ENCODE measurements around the gene PLAU.

Gene PLAU

DNA sequence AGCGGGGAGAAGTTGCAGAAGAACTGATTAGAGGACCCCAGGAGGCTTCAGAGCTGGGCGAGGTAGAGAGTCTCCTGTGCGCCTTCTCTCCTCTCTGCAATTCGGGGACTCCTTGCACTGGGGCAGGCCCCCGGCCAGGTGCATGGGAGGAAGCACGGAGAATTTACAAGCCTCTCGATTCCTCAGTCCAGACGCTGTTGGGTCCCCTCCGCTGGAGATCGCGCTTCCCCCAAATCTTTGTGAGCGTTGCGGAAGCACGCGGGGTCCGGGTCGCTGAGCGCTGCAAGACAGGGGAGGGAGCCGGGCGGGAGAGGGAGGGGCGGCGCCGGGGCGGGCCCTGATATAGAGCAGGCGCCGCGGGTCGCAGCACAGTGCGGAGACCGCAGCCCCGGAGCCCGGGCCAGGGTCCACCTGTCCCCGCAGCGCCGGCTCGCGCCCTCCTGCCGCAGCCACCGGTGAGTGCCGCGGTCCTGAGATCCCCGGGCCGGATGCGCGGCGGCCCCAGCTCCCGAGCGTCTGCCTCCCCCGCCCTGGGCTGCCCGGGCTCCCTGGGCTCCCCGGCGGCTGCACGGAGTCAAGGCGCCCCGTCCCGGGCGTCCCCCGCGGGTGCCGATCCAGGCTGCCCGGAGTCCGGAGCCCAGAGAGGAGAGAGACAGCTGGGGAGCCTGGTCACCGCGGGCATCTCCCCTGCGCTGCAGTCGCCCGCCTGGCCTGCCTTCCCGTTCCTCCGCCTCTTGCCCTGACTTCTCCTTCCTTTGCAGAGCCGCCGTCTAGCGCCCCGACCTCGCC is at the start of gene PLAU:
TSS of gene PLAU (plus strand) at position 369 of the 789 bp plus-strand sequence. CDS start 424 bp downstream, outside the sequence.
- DNase-seq (ENCODE audit: low read depth): peak; percentile 59

DNA sequence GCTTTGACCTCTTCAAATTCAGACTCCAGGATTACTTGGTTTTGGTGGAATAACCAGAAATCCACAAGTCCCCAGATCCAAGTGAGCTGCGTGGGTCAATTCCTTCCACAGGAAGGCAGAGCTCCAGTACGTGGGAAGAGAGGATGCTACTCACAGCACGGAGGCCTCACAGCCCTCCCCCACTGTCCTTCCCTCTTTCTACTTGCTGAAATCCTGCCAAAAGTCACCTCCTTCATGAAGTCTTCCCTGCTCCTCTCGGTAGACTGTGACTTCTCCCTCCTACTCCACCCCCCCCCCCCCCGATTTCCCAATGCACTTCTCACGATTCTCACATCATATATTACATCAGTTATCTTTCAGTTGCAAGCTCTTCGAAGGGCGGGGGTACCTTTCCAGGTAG is 48.9 kb upstream of the PLAU start:
- no peak for DNase-seq (ENCODE audit: low read depth)

- DNase-seq (ENCODE audit: low read depth): no peak
Measured at GRCh38 chr10:73863039-73863817, 47.7 kb upstream of the PLAU start.

- DNase-seq (ENCODE audit: low read depth): no peak
Measured at GRCh38 chr10:73864229-73864628, 46.7 kb upstream of the PLAU start.

- no peak for DNase-seq (ENCODE audit: low read depth)
Measured at GRCh38 chr10:73865107-73865458, 45.8 kb upstream of the PLAU start.

DNA sequence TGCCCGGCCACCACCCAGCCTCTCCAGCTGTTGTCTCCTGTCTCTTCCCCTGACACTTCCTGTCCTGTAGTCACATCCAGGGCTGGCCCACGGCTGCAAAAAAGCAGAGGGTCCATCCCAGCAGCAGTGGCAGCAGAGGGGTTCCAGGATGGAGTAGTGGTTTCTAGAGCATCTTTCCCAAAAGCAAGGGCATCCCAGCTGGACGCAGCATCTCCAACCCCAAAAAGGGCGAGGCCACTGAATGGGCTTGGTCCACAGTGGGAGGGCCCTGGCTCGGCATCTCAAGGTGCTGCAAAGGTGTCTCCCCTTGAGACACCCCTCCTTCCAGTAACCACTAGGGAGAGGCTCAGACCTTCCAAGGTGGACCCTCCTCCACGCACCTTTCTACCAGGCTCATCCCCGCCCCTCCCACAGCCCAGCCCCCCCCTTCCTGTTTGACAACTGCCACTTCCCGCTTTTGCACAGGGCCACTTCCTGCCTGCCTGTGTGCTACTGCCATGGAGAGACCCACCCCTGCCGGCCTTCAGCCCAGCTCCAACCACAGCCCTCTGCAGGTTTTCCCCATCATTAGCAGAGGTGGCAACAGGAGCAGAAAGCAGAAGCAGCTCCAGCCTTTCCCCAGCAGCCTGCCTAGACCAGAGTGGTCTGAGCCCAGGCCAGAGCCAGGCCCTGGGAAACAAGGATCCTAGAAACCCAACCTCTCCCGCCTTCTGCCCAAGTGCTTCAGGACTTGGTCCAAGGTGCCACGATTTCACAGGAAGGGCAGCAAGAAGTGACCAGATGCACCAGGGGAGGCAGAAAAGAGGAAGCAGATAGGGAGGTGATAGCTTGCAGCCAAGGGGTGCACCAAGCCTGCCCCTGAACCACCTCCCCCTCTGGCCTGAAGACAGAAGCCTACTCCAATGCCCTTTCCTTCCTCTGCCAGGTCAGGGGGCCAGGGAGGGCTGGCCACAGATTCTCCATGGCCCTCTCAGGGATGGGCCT is 45.2 kb upstream of the PLAU start:
- DNase-seq (ENCODE audit: low read depth): no peak

DNA sequence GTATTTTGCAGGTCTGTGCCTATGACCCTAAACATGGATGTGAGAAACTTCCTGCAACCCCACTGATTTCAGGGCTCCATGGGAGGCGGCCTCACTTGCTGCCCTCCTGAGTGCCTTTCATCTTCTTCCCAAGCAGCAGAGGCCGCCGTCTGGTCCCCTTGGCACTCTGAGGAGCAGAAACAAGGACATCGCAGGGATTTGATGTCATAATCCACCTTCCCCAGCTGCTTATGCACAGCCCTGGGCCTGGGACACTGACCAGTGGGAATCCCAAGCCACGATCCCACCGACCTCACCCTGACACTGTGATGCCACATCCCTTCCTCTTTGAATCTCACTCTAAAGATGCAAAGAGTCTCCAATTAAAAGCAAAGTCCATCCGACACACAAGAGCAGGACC is 44.3 kb upstream of the PLAU start:
- no peak for DNase-seq (ENCODE audit: low read depth)

DNA sequence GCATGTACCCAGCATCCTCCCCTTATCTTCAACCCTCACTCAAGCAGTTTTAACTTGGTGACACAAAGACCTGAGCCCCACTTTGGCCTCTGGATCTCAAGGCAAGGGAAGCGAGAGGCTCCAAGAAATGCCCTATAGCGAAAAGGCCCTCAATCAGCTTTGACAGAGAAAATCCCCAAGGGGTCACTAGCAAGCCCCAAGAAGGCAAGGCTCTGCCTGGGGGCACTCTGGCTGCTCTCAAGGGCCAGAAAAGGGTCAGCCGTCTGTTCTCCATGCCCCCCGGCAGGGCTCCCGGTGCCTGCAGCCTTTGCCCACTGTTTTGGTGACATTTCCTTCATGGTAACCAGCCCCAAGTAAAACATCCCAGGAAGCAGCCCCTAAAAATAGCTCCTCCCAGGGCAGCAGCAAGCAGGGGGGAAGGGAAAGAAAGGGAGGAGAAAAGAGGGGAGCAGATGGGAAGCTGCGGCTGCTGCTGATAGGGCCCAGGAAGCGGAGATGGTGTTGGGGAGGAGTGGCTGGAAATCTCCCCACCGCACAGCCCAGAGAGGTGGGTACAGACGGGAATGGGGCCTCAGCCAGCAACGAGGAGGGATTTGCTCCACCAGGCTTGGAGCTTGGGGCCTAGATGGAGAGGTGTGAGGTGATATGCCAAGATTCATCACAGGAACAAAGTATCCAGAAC is 43.7 kb upstream of the PLAU start:
- DNase-seq (ENCODE audit: low read depth): peak; percentile 28

DNA sequence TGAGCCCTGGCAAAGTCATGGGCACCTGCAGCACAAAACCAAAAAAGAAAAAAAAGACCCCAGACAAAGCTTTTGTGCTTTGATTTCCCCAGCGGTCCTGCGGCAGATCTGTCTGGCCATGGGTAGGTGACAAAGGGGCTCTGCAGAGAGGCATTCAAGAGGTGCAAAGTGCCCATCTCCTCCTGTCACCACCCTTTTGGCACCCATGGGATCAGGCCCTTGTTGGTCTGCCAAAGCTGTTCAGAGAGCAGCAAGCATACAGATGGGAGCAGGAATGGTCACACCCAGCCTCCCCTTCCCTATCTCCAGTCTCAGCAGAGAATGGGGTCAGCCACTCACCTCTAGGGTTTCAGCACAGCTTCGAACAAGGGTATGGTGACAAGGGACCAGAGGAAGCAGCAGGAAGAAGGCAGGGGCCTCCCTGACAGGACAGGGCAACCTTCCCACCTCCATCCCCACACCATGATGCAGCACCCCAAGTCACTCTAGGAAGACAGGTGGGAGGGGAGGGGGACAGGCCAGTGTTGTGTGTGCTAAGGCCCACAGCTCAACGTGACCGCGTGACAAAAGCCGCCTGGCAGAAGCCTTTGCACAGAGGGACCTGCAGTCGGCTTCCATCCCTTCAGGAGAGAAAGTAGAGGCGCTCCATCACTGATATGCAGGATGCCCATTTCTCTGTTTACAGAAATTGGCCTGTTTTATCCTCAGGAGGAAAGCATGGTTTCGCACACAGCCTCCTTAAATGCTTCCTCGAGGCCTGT is 42.9 kb upstream of the PLAU start:
- no peak for DNase-seq (ENCODE audit: low read depth)

DNA sequence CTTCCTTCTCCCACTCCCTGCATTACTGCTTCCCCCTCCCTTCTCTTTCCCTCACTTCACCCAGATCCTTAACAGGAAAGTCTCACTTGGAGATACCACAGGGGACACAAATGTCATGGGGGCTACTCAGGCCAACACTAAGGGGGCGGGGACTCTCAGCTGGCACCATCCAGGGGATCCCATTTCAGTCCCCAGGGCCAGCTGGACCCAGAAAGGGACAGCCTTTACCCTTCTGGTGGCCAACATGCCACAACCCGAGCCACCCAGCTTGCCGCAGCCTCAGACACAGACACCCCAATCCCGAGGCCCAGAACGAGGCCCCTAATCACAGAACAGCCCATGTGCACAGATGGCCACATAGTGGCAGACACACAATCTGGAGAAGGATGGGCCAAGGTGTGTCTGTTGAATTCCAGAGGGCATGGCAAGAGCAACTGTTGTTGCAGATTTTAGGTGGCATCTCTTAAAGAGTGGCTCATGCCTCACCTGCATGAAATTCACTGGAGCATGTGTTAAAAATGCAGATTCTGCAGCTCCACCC is 42.2 kb upstream of the PLAU start:
- DNase-seq (ENCODE audit: low read depth): no peak

GRCh38 chr10:73871295-73872189 is 39.4 kb upstream of the PLAU start:
- DNase-seq (ENCODE audit: low read depth): peak; percentile 36

DNA sequence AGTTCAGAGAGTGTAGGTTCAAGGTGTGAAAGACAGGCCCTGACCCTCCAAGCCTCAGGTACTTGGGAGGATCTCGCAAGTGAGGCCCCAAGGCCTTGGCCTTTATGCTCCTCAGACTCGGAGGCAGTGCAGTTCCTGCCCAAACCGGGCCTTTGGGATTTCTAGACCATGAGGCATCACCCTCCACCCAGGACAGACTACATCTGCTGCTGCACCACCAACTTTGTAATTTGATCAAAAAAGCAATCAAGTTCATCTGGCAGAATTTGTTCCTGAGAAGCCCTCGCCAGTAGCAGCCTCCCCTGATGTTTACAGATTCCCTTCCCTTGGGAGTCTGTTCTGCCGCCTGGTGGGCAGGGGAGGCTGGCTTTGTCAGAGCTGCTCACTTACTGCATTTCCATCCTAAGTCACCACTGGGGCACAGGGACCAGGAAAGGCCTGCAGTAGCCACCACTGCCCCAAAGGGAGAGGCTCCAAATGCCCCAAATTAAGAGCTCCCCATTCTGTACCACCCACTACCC is 38.7 kb upstream of the PLAU start:
- peak; percentile 50 for DNase-seq (ENCODE audit: low read depth)

GRCh38 chr10:73873142-73873837 is 37.6 kb upstream of the PLAU start:
- no peak for DNase-seq (ENCODE audit: low read depth)

DNA sequence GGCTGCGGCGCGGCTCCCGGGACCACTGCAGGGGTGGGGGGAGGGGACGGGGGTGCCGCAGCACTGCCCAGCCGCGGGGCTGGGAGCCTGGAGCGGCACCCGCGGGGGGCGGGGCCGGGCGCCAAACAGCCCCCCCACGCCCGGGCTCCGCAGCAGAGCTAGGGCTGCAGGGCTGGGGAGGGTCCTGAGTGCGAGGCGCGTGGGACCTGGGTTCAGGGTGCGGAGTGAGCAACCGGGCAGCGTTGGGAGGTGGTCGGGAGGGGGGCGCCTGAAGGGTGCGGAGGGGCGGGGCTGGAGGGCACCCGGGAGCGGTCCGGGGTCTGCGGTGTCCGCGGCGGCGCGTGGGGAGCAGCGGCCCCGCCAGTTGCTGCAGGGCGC is 37.1 kb upstream of the PLAU start:
- DNase-seq (ENCODE audit: low read depth): no peak

GRCh38 chr10:73874267-73875138 is 36.4 kb upstream of the PLAU start, which contains the start of gene CAMK2G:
CAMK2G (minus strand) TSS chr10:73874555; CDS start chr10:73874461, 94 bp downstream.
- peak; percentile 90 for DNase-seq (ENCODE audit: low read depth)

GRCh38 chr10:73875139-73875475 is 35.8 kb upstream of the PLAU start:
- DNase-seq (ENCODE audit: low read depth): no peak

- DNase-seq (ENCODE audit: low read depth): no peak
Measured at GRCh38 chr10:73876157-73876556, 34.8 kb upstream of the PLAU start.

DNA sequence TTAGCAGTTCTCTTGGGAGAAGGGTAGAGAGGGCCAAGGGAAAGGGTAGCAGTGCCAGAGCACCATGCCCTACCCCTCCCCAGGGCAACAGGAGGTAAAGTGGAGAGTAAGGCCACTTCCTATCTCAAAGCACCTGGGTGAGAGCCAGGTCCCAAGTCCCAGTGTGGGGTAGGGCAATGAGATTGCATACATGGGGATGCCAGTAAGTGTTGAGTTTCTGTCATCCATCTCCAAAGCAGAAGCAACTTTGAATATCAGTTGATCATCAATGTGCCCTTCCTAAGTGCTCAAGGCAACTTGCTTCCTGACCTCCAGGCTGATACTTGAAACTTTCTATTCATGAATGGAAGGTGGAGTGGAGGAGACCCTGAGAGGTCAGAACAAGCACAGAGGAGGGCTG is 34.4 kb upstream of the PLAU start:
- no peak for DNase-seq (ENCODE audit: low read depth)
